Erythroblast (primary cell): ENCODE results near the gene ZBTB5.

ENCODE experiments used
- GATA1 ChIP-seq: IDR thresholded peaks from 2 replicates; pipeline ENCODE4 v1.6.1; 2011; ENCODE audit warnings: low read depth, mild to moderate bottlenecking, control low read depth, low read length, moderate library complexity
- POLR2A ChIP-seq: IDR thresholded peaks from 2 replicates; pipeline ENCODE4 v1.6.1; 2011; ENCODE audit warnings: mild to moderate bottlenecking, low read length

DNA sequence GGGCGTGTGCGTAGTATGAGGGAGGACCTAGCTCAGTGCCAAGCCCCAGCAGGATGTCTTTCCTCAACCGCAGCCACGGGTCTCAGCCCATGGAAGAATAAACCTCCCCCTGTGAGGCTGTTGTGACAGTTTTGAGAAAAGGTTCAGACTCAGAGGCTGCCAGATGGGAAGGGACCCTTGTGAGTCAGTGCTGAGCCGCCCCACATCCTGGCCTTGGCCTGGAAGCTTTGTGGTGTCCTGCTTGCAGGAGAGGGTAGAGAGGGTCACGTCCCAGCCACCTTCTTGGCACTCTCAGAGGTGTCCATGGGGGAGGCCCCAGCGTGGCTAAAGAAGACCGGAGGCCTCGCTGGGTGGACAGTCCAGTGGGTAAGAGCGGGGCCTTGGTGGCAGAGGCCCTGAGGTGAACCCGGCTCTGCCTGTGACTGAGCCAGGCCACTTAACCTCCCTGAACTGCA lies 39.9 kb downstream of the ZBTB5 start:
- TF ChIP-seq POLR2A (no peak), GATA1 (no peak)
